ENCODE measurements around the gene RGL3.
"Not testable (repeated sequence)": the region's sequence is repeated elsewhere in the genome, so short reads cannot be mapped to it uniquely, and the experiment has no call there.

Gene RGL3

GRCh38 chr19:11410682-11411081, 8.4 kb downstream of the RGL3 start:
- no peak overlapping the region for H3K4me3 ChIP-seq
- no peak for DNase-seq (ENCODE audit: low spot score)
- H3K27ac ChIP-seq: no peak overlapping the region
- no peak for TF ChIP-seq CTCF (IDR thresholded peaks at IDR 0.05)

GRCh38 chr19:11408591-11408990, 10.5 kb downstream of the RGL3 start:
- Histone ChIP-seq H3K4me3 (no peak overlapping the region), H3K27ac (no peak overlapping the region)
- no peak for TF ChIP-seq CTCF (IDR thresholded peaks at IDR 0.05)
- DNase-seq (ENCODE audit: low spot score): no peak

- DNase-seq (ENCODE audit: low spot score); H3K4me3 ChIP-seq; H3K27ac ChIP-seq: not testable (repeated sequence)
Observed at GRCh38 chr19:11406703-11407236, 12.3 kb downstream of the RGL3 start.

- DNase-seq (ENCODE audit: low spot score): no peak
- H3K4me3 ChIP-seq: no peak overlapping the region
Observed at GRCh38 chr19:11405846-11406643, 13.1 kb downstream of the RGL3 start.

GRCh38 chr19:11404588-11405222, 14.4 kb downstream of the RGL3 start:
- Histone ChIP-seq H3K4me3 (no peak overlapping the region), H3K27ac (no peak overlapping the region)
- no peak for TF ChIP-seq CTCF (IDR thresholded peaks at IDR 0.05)
- no peak for DNase-seq (ENCODE audit: low spot score)

More at GRCh38 chr19:11405846-11406643, 13.1 kb downstream of the RGL3 start:
- H3K27ac ChIP-seq: no peak overlapping the region
- no peak for TF ChIP-seq CTCF (IDR thresholded peaks at IDR 0.05)

- Histone ChIP-seq H3K4me3 (no peak overlapping the region), H3K27ac (no peak overlapping the region)
- DNase-seq (ENCODE audit: low spot score): no peak
- no peak for TF ChIP-seq CTCF (IDR thresholded peaks at IDR 0.05)
Observed at GRCh38 chr19:11401808-11402543, 17.1 kb downstream of the RGL3 start.

- no peak for TF ChIP-seq CTCF (IDR thresholded peaks at IDR 0.05)
- no peak for DNase-seq (ENCODE audit: low spot score)
- no peak overlapping the region for H3K27ac ChIP-seq
- H3K4me3 ChIP-seq: no peak overlapping the region
Observed at GRCh38 chr19:11400798-11401197, 18.3 kb downstream of the RGL3 start.

Measured in coronary artery (tissue), 2 donors.